ENCODE data around the gene NISCH. TPM values are rescaled to one million over a fixed set of nuclear protein-coding genes. Genes with fewer than 3 reads are reported as not detected.

Gene NISCH
- total RNA-seq, 1 experiment from 2014 or later, result 104 TPM

DNA sequence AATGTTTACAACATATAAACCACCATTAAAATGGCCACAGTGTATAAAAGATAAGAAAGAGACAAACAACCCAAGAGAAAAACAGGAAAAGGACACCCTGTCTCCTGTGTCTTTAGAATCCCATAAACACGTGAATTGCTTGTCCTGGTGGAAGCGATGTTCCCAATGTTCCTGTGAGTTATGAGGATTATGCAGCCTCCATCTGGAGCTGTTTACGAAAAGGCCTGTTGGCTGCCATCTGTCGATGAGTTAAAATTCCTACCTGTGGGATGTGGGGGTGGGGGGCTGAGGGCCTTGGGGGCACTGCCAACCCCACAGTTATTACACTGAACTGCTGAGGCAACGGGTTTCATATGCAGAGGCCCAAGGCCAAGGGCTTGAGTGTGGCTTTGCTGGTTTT, 13.6 kb downstream of the NISCH start:
- H4K20me1 ChIP-seq (ENCODE audit: control insufficient read depth, insufficient read depth, insufficient read length), result no peaks in the 10 kb centered on the region
- H3K14ac ChIP-seq (ENCODE audit: insufficient read depth, low read length), result no peak overlapping the region
- no peak overlapping the region for H4K91ac ChIP-seq (ENCODE audit: insufficient read length, low read depth, low read length)
- H3K27ac ChIP-seq (ENCODE audit: insufficient read length, low read depth, low read length), result no peak overlapping the region
- H3K4me2 ChIP-seq (ENCODE audit: insufficient read depth, insufficient read length, low read length), result no peak overlapping the region
- H3K4ac ChIP-seq (ENCODE audit: low read depth, low read length), result no peak overlapping the region
- Mint-ChIP-seq H3K4me1 (peaks cover 0 to 6% of the 10 kb centered on the region in 2 experiments; a peak in 2 of 4 replicates), H3K27ac (peak overlapping the region in 2 of 3 experiments; percentile 44 to 72; a peak in 4 of 7 replicates), H3K36me3 (ENCODE audit: insufficient read depth in 1 of 3, low read depth in 3 of 3) (peaks cover 24 to 56% (median 48%) of the 10 kb centered on the region in 3 experiments), H3K4me3 (no peak overlapping the region), H3K9me3 (no peaks in the 10 kb centered on the region), H3K27me3 (ENCODE audit: low read depth) (no peaks in the 10 kb centered on the region)
- H3K27me3 ChIP-seq (ENCODE audit: insufficient read depth, low read length), result no peaks in the 10 kb centered on the region
- H4K5ac ChIP-seq (ENCODE audit: insufficient read length, low read depth, low read length), result no peak overlapping the region
- H2BK15ac ChIP-seq (ENCODE audit: low read depth, low read length), result no peak overlapping the region
- no peak overlapping the region for H3K56ac ChIP-seq (ENCODE audit: insufficient read length, low read depth, low read length)
- H3K79me1 ChIP-seq (ENCODE audit: insufficient read depth, low read depth, low read length, poor library complexity, severe bottlenecking), result peaks cover 5% of the 10 kb centered on the region
- TF ChIP-seq, protein P1, sequence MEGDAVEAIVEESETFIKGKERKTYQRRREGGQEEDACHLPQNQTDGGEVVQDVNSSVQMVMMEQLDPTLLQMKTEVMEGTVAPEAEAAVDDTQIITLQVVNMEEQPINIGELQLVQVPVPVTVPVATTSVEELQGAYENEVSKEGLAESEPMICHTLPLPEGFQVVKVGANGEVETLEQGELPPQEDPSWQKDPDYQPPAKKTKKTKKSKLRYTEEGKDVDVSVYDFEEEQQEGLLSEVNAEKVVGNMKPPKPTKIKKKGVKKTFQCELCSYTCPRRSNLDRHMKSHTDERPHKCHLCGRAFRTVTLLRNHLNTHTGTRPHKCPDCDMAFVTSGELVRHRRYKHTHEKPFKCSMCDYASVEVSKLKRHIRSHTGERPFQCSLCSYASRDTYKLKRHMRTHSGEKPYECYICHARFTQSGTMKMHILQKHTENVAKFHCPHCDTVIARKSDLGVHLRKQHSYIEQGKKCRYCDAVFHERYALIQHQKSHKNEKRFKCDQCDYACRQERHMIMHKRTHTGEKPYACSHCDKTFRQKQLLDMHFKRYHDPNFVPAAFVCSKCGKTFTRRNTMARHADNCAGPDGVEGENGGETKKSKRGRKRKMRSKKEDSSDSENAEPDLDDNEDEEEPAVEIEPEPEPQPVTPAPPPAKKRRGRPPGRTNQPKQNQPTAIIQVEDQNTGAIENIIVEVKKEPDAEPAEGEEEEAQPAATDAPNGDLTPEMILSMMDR (conservative IDR thresholded peaks at IDR 0.05), result no peak
- H2BK5ac ChIP-seq (ENCODE audit: insufficient read length, low read length), result no peak overlapping the region
- H3K23me2 ChIP-seq (ENCODE audit: insufficient read length, low read depth, low read length, poor library complexity, severe bottlenecking), result no peaks in the 10 kb centered on the region
- H4K8ac ChIP-seq (replicated peaks; ENCODE audit: insufficient read length, low read depth, low read length), result no peak overlapping the region
- H2BK120ac ChIP-seq (ENCODE audit: low read depth, low read length, poor library complexity, severe bottlenecking), result no peak overlapping the region
- H3K79me2 ChIP-seq (ENCODE audit: insufficient read depth, low read length), result no peaks in the 10 kb centered on the region
- no peaks in the 10 kb centered on the region for H3K4me1 ChIP-seq (ENCODE audit: insufficient read depth, low read length)
- WGBS (ENCODE audit: extremely low coverage, insufficient read length, low lambda C conversion rate), result no CpG with 5 or more reads among the region's 5 CpGs
- H3K18ac ChIP-seq (ENCODE audit: insufficient read length, low read depth, low read length), result no peak overlapping the region
- peak; percentile 16 for DNase-seq
- H2AFZ ChIP-seq (ENCODE audit: low read length), result no peak overlapping the region
- no peak overlapping the region for H3K23ac ChIP-seq (ENCODE audit: insufficient read length, low read depth, low read length)
- no peaks in the 10 kb centered on the region for H3K9me3 ChIP-seq (ENCODE audit: control insufficient read depth, low read depth, low read length)
- H3T11ph ChIP-seq (ENCODE audit: low read length), result no peak overlapping the region
- no peak overlapping the region for H3K9ac ChIP-seq (ENCODE audit: extremely low read depth, insufficient read length, low read length)
- H2BK20ac ChIP-seq (ENCODE audit: low read depth, low read length, poor library complexity, severe bottlenecking), result no peak overlapping the region
- H2BK12ac ChIP-seq (ENCODE audit: insufficient read length, low read depth, low read length), result no peak overlapping the region
- H2AK5ac ChIP-seq (ENCODE audit: insufficient read length, low read length), result no peak overlapping the region

All from H9 (cell line).